ENCODE results near the gene SHISA5.

The SHISA5 gene

DNA sequence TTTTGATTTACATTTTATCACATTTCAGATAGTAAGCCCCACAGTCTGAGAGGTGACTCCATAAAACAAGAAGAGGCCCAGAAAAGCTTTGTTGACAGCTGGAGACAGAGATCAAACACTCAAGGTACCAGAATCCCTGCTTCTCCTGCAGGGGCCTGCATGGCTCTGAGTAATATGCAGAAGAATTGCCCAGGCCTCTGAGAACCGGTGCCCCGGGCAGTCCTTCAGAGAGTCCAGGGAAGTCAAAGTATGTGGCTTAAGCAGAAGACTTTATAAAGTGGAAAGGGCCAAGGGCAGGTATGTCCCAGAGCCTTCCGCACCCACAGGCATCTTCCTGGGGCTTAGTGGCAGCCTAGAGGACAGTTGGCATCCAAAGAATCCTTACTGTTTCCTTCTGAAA is 44.6 kb downstream of the SHISA5 start (continued):
- TF ChIP-seq, protein P1, sequence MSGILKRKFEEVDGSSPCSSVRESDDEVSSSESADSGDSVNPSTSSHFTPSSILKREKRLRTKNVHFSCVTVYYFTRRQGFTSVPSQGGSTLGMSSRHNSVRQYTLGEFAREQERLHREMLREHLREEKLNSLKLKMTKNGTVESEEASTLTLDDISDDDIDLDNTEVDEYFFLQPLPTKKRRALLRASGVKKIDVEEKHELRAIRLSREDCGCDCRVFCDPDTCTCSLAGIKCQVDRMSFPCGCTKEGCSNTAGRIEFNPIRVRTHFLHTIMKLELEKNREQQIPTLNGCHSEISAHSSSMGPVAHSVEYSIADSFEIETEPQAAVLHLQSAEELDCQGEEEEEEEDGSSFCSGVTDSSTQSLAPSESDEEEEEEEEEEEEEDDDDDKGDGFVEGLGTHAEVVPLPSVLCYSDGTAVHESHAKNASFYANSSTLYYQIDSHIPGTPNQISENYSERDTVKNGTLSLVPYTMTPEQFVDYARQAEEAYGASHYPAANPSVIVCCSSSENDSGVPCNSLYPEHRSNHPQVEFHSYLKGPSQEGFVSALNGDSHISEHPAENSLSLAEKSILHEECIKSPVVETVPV (CRISPR knock-in tag; IDR thresholded peaks at IDR 0.05): no peak
- TF ChIP-seq ESRRG (CRISPR knock-in tag; IDR thresholded peaks at IDR 0.05): no peak
- no peak for TF ChIP-seq CSDC2 (CRISPR knock-in tag; IDR thresholded peaks at IDR 0.05)
- no peak for TF ChIP-seq TOX (CRISPR knock-in tag; IDR thresholded peaks at IDR 0.05; ENCODE audit: borderline replicate concordance)
- TF ChIP-seq SNAI2 (CRISPR knock-in tag; IDR thresholded peaks at IDR 0.05): no peak
- TF ChIP-seq ZFP30 (CRISPR knock-in tag; IDR thresholded peaks at IDR 0.05): no peak
- TF ChIP-seq ARNTL (CRISPR knock-in tag; IDR thresholded peaks at IDR 0.05; ENCODE audit: borderline replicate concordance, low read depth): no peak
- TF ChIP-seq ZNF8 (CRISPR knock-in tag; IDR thresholded peaks at IDR 0.05): no peak

DNA sequence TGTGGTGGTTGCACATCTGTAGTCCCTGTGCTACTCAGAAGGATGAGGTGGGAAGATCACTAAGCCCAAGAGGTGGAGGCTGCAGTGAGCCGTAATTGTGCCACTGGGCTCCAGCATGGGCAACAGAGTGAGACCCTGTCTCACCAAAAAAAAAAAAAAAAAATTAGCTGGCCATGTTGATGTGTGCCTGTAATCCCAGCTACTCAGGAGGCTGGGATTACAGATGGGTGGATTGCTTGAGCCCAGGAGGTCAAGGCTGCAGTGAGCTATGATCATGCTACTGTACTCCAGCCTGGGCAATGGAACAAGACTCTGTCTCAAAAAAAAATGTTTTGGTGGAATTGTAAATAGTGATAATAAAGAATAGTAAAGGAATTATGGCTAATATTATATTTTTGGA is 47.5 kb downstream of the SHISA5 start:
- ATAC-seq: no peak
- TF ChIP-seq, protein P1 (CRISPR knock-in tag; IDR thresholded peaks at IDR 0.05): no peak
- TF ChIP-seq GLIS3 (CRISPR knock-in tag; IDR thresholded peaks at IDR 0.05) (no peak), OSR1 (CRISPR knock-in tag; IDR thresholded peaks at IDR 0.05) (no peak)

- TF ChIP-seq ZFP30 (CRISPR knock-in tag; IDR thresholded peaks at IDR 0.05) (no peak), ZNF565 (CRISPR knock-in tag; conservative IDR thresholded peaks at IDR 0.05; ENCODE audit: low read depth) (no peak), RARB (CRISPR knock-in tag; IDR thresholded peaks at IDR 0.05) (no peak), ZNF8 (CRISPR knock-in tag; IDR thresholded peaks at IDR 0.05) (no peak), POU6F1 (CRISPR knock-in tag; IDR thresholded peaks at IDR 0.05; ENCODE audit: borderline replicate concordance, low read depth) (no peak), ZC3H10 (CRISPR knock-in tag; IDR thresholded peaks at IDR 0.05) (no peak), ARNTL (CRISPR knock-in tag; IDR thresholded peaks at IDR 0.05; ENCODE audit: borderline replicate concordance, low read depth) (no peak), ESRRG (CRISPR knock-in tag; IDR thresholded peaks at IDR 0.05) (no peak), ZFP3 (CRISPR knock-in tag; IDR thresholded peaks at IDR 0.05) (no peak), BACH2 (CRISPR knock-in tag; IDR thresholded peaks at IDR 0.05; ENCODE audit: borderline replicate concordance) (no peak), TSHZ2 (CRISPR knock-in tag; IDR thresholded peaks at IDR 0.05) (no peak), SNAI2 (CRISPR knock-in tag; IDR thresholded peaks at IDR 0.05) (no peak), TCF4 (CRISPR knock-in tag; IDR thresholded peaks at IDR 0.05; ENCODE audit: borderline replicate concordance) (no peak), GLIS3 (CRISPR knock-in tag; IDR thresholded peaks at IDR 0.05) (no peak), ZNF70 (CRISPR knock-in tag; IDR thresholded peaks at IDR 0.05) (no peak), ISL1 (CRISPR knock-in tag; IDR thresholded peaks at IDR 0.05) (no peak)
- no peak for ATAC-seq
These were observed 52.7 kb downstream of the SHISA5 start for GRCh38 chr3:48451270-48451669.

GRCh38 chr3:48446425-48447193 is 57.4 kb downstream of the SHISA5 start, which contains the start of gene ATRIP:
Gene ATRIP (plus strand): TSS chr3:48446737. CDS start chr3:48446846, 109 bp downstream.
- TF ChIP-seq POU6F1 (CRISPR knock-in tag; IDR thresholded peaks at IDR 0.05; ENCODE audit: borderline replicate concordance, low read depth) (no peak), ZNF565 (CRISPR knock-in tag; conservative IDR thresholded peaks at IDR 0.05; ENCODE audit: low read depth) (no peak), GLIS3 (CRISPR knock-in tag; IDR thresholded peaks at IDR 0.05) (no peak), RARB (CRISPR knock-in tag; IDR thresholded peaks at IDR 0.05) (no peak), ZFP30 (CRISPR knock-in tag; IDR thresholded peaks at IDR 0.05) (no peak), ZNF70 (CRISPR knock-in tag; IDR thresholded peaks at IDR 0.05) (no peak), TOX (CRISPR knock-in tag; IDR thresholded peaks at IDR 0.05; ENCODE audit: borderline replicate concordance) (no peak), TCF4 (CRISPR knock-in tag; IDR thresholded peaks at IDR 0.05; ENCODE audit: borderline replicate concordance) (no peak)
- TF ChIP-seq, protein P2, sequence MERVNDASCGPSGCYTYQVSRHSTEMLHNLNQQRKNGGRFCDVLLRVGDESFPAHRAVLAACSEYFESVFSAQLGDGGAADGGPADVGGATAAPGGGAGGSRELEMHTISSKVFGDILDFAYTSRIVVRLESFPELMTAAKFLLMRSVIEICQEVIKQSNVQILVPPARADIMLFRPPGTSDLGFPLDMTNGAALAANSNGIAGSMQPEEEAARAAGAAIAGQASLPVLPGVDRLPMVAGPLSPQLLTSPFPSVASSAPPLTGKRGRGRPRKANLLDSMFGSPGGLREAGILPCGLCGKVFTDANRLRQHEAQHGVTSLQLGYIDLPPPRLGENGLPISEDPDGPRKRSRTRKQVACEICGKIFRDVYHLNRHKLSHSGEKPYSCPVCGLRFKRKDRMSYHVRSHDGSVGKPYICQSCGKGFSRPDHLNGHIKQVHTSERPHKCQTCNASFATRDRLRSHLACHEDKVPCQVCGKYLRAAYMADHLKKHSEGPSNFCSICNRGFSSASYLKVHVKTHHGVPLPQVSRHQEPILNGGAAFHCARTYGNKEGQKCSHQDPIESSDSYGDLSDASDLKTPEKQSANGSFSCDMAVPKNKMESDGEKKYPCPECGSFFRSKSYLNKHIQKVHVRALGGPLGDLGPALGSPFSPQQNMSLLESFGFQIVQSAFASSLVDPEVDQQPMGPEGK (CRISPR knock-in tag; IDR thresholded peaks at IDR 0.05; ENCODE audit: borderline replicate concordance): no peak
- TF ChIP-seq, protein P3, sequence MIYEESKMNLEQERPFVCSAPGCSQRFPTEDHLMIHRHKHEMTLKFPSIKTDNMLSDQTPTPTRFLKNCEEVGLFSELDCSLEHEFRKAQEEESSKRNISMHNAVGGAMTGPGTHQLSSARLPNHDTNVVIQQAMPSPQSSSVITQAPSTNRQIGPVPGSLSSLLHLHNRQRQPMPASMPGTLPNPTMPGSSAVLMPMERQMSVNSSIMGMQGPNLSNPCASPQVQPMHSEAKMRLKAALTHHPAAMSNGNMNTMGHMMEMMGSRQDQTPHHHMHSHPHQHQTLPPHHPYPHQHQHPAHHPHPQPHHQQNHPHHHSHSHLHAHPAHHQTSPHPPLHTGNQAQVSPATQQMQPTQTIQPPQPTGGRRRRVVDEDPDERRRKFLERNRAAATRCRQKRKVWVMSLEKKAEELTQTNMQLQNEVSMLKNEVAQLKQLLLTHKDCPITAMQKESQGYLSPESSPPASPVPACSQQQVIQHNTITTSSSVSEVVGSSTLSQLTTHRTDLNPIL (CRISPR knock-in tag; IDR thresholded peaks at IDR 0.05; ENCODE audit: low read depth): no peak
- ATAC-seq: peak; percentile 94

Data from SK-N-SH treated with all-trans-retinoic acid at 6 μM for 48 hours (cell line).